Glutamatergic neuron (in vitro differentiated cells): ENCODE data around the gene MVB12B. TPM values are rescaled to one million over a fixed set of nuclear protein-coding genes. Genes with fewer than 3 reads are reported as not detected.

Source experiments
- DNase-seq: peaks from one replicate; pipeline ENCODE4 v3.0.0; 2022
- H3K27ac Mint-ChIP-seq: one replicate; pipeline ENCODE4 v1.8.0; 2020; ENCODE audit warnings: mild to moderate bottlenecking, mixed read lengths, inconsistent platforms; ENCODE audit not compliant: unreplicated experiment
- H3K27me3 Mint-ChIP-seq: one replicate; pipeline ENCODE4 v1.8.0; 2020; ENCODE audit warnings: mild to moderate bottlenecking, moderate library complexity, mixed read lengths, inconsistent platforms; ENCODE audit not compliant: unreplicated experiment
- H3K36me3 Mint-ChIP-seq: one replicate; pipeline ENCODE4 v1.8.0; 2020; ENCODE audit warnings: mild to moderate bottlenecking, mixed read lengths, inconsistent platforms; ENCODE audit not compliant: unreplicated experiment
- H3K4me1 Mint-ChIP-seq: one replicate; pipeline ENCODE4 v1.8.0; 2020; ENCODE audit warnings: mild to moderate bottlenecking, low read depth, mixed read lengths, inconsistent platforms; ENCODE audit not compliant: unreplicated experiment
- H3K4me3 Mint-ChIP-seq: one replicate; pipeline ENCODE4 v1.8.0; 2020; ENCODE audit warnings: mild to moderate bottlenecking, mixed read lengths, inconsistent platforms; ENCODE audit not compliant: unreplicated experiment
- H3K9me3 Mint-ChIP-seq: one replicate; pipeline ENCODE4 v1.8.0; 2020; ENCODE audit warnings: mild to moderate bottlenecking, moderate library complexity, mixed read lengths, inconsistent platforms; ENCODE audit not compliant: unreplicated experiment
- CTCF ChIP-seq: fragments of 200-600 bp; sonication (generic); IDR thresholded peaks from one replicate; pipeline ENCODE4 v1.5.0; 2021; ENCODE audit not compliant: partially characterized antibody, unreplicated experiment
- total RNA-seq: library from RNA; stranded (reverse); fragmentation: NEBNext Ultra II Directional; extraction: Animal tissue kit (Norgen Biotek cat#: 25700); gene quantifications from one replicate; pipeline ENCODE4 v1.2.1, GENCODE V29; 2021; ENCODE audit not compliant: unreplicated experiment

Gene MVB12B
- total RNA-seq, 1 donor from 2014 or later, result 41.1 TPM

GRCh38 chr9:126500600-126501382, 174.2 kb downstream of the MVB12B start:
- H3K27ac Mint-ChIP-seq, result peak overlapping the region; percentile 52
- H3K36me3 Mint-ChIP-seq, result no peaks in the 10 kb centered on the region
- TF ChIP-seq CTCF, result peak; percentile 100
- H3K27me3 Mint-ChIP-seq, result peaks cover 7% of the 10 kb centered on the region
- peak overlapping the region; percentile 30 for H3K4me3 Mint-ChIP-seq
- H3K9me3 Mint-ChIP-seq, result no peaks in the 10 kb centered on the region
- H3K4me1 Mint-ChIP-seq, result peaks cover 10% of the 10 kb centered on the region
- DNase-seq, result peak; percentile 93

- Mint-ChIP-seq H3K9me3 (no peaks in the 10 kb centered on the region), H3K4me3 (no peak overlapping the region), H3K27ac (no peak overlapping the region), H3K27me3 (peaks cover 9% of the 10 kb centered on the region), H3K4me1 (peaks cover 7% of the 10 kb centered on the region), H3K36me3 (no peaks in the 10 kb centered on the region)
- no peak for DNase-seq
- TF ChIP-seq CTCF, result no peak
These were observed 175.0 kb downstream of the MVB12B start for GRCh38 chr9:126501383-126502331.

GRCh38 chr9:126502417-126503332, 176.0 kb downstream of the MVB12B start:
- Mint-ChIP-seq H3K36me3 (no peaks in the 10 kb centered on the region), H3K4me1 (peaks cover 2% of the 10 kb centered on the region), H3K27me3 (peaks cover 9% of the 10 kb centered on the region), H3K27ac (no peak overlapping the region), H3K9me3 (no peaks in the 10 kb centered on the region), H3K4me3 (no peak overlapping the region)
- no peak for TF ChIP-seq CTCF
- no peak for DNase-seq

GRCh38 chr9:126503333-126504085, 176.9 kb downstream of the MVB12B start:
- TF ChIP-seq CTCF, result peak; percentile 12
- H3K27me3 Mint-ChIP-seq, result peaks cover 13% of the 10 kb centered on the region
- no peak overlapping the region for H3K4me3 Mint-ChIP-seq
- peaks cover 5% of the 10 kb centered on the region for H3K4me1 Mint-ChIP-seq
- peak; percentile 32 for DNase-seq
- H3K9me3 Mint-ChIP-seq, result peaks cover 2% of the 10 kb centered on the region
- H3K27ac Mint-ChIP-seq, result no peak overlapping the region
- peaks cover 3% of the 10 kb centered on the region for H3K36me3 Mint-ChIP-seq
